ENCODE results near the gene EFNA5. TPM values are rescaled to one million over a fixed set of nuclear protein-coding genes. Genes with fewer than 3 reads are reported as not detected.

The EFNA5 gene
- total RNA-seq, 6 experiments from 2014 or later = 0.26 TPM; not detected in 5

DNA sequence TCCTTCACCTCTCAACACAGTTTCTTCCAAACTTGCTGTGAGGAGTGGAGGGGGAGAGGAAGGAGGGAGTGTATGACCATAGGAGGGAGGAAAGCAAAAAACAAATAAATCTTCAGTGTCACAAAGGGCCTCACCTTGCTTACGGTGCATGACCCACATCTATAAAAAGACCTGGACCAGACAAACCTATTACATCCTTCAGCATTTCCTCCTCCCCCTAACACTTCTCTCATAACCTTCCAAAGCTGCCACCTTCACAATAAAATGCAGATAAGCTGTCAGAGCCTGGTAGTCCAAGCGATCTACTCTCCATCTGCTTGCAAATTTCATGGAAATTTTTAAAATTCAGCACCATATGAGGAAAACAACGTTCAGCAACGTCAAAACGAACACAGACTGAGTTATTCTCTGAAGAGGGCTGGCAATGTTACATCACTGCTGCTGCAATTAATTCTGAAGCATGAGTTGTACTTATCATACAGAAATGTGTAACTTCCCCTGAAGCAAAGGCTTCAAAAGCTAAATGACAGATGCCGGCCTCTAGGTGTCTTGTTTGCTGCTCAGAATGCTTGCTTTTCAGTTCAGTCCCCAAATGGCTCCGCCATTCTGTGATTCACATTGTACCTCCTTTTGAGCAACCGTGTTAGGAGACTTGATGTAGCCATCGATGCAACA, 62.9 kb downstream of the EFNA5 start:
- no peak for DNase-seq
- H3K27ac Mint-ChIP-seq = no peak overlapping the region
- no peaks in the 10 kb centered on the region for H3K36me3 Mint-ChIP-seq (ENCODE audit: low read depth)
- no peak for TF ChIP-seq CTCF (IDR thresholded peaks at IDR 0.05)
- no peaks in the 10 kb centered on the region for H3K4me1 Mint-ChIP-seq (ENCODE audit: low read depth)
- peaks cover 4% of the 10 kb centered on the region for H3K9me3 Mint-ChIP-seq
- H3K4me3 Mint-ChIP-seq = no peak overlapping the region
- H3K27me3 Mint-ChIP-seq (ENCODE audit: insufficient read depth) = no peaks in the 10 kb centered on the region; the same call in 1 of the 2 replicates

DNA sequence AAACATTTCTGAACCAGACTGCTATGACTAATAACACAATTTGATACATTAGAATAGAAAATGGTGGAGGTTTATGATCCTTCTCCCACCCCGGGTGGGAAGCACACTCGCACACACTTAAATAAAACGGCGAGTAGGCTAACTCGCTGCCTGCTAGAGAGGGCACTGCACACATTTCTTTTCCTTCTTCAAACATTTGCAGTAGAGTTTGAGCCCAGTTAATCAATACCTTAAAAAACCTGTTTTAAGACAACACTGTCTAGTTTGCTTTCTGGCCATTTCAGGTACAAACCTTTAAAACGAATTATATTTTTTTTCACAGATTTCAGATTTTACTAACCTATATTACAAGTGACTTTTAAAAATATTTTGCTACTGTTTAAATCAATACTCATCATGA, 63.5 kb downstream of the EFNA5 start:
- no peak for TF ChIP-seq CTCF (IDR thresholded peaks at IDR 0.05)
- H3K27me3 Mint-ChIP-seq (ENCODE audit: insufficient read depth) = no peaks in the 10 kb centered on the region; the same call in 1 of the 2 replicates
- H3K36me3 Mint-ChIP-seq (ENCODE audit: low read depth) = no peaks in the 10 kb centered on the region
- H3K9me3 Mint-ChIP-seq = peaks cover 4% of the 10 kb centered on the region
- no peak for DNase-seq
- no peaks in the 10 kb centered on the region for H3K4me1 Mint-ChIP-seq (ENCODE audit: low read depth)
- H3K27ac Mint-ChIP-seq = no peak overlapping the region
- H3K4me3 Mint-ChIP-seq = no peak overlapping the region

- Mint-ChIP-seq H3K4me1 (ENCODE audit: low read depth) (no peaks in the 10 kb centered on the region), H3K4me3 (no peak overlapping the region), H3K9me3 (peaks cover 4% of the 10 kb centered on the region), H3K27ac (no peak overlapping the region), H3K36me3 (ENCODE audit: low read depth) (no peaks in the 10 kb centered on the region), H3K27me3 (ENCODE audit: insufficient read depth) (no peaks in the 10 kb centered on the region; the same call in 1 of the 2 replicates)
- no peak for TF ChIP-seq CTCF (IDR thresholded peaks at IDR 0.05)
- no peak for DNase-seq
Measured at GRCh38 chr5:107605596-107606125, 65.1 kb downstream of the EFNA5 start.

DNA sequence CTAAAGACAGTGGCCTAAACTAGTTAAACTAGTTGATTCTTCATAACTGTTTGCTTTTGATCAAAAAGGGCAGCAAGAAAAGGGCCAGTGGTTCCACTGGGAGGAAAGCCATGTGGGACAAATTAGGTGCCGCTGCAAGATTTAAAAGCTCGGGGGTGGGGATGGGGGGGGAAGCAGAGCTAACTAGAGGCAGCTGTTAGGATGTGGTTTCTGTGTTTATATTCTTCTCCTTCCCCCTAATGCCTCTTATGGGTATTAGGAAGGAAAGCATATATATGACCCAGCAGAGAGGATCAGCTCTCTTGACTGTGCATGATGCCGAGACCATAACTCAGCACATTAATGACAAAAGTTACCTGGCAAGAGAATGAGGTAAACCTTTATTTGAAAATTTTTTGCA, 65.7 kb downstream of the EFNA5 start:
- no peak for DNase-seq
- Mint-ChIP-seq H3K27me3 (ENCODE audit: insufficient read depth) (peaks cover 2% of the 10 kb centered on the region; the same call in 1 of the 2 replicates), H3K9me3 (peaks cover 4% of the 10 kb centered on the region), H3K36me3 (ENCODE audit: low read depth) (no peaks in the 10 kb centered on the region), H3K4me1 (ENCODE audit: low read depth) (no peaks in the 10 kb centered on the region), H3K4me3 (no peak overlapping the region), H3K27ac (no peak overlapping the region)
- TF ChIP-seq CTCF (IDR thresholded peaks at IDR 0.05) = no peak

DNA sequence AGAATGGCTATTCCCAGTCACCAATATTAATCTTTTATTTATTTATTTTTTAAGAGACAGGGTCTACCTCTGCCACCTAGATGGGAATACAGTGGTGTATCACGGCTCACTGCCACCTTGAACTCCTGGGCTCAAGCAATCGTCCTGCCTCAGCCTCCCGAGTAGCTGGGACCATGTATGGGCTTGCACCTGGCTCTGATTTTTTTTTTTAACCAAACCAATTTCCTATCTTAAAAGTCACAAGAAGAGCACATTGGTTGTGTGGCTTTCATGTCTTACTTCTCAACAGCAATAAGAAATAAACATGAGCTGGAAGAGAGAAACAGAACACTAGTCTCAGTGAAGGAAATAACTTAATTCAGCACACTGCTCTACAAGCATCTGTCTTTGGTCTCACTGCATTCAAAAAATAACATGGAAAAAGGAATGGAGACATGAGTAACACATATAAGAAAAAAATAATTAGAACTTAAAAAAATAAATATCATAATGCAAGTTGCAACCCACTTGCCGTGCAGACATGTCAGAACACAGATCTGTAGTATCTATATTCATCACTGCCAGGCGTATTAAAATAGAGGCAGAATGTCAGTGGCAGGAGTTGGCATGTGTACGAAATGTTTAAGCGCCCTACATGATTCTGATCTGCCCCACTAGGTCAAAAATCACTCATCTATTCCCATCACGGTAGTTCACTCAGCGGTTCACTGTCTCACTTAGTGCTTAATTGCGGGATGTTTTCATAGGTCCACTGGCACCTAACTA, 66.4 kb downstream of the EFNA5 start:
- no peak for TF ChIP-seq CTCF (IDR thresholded peaks at IDR 0.05)
- H3K27ac Mint-ChIP-seq = no peak overlapping the region
- peaks cover 2% of the 10 kb centered on the region; the same call in 1 of the 2 replicates for H3K27me3 Mint-ChIP-seq (ENCODE audit: insufficient read depth)
- H3K4me1 Mint-ChIP-seq (ENCODE audit: low read depth) = no peaks in the 10 kb centered on the region
- no peak overlapping the region for H3K4me3 Mint-ChIP-seq
- no peak for DNase-seq
- H3K9me3 Mint-ChIP-seq = peaks cover 4% of the 10 kb centered on the region
- H3K36me3 Mint-ChIP-seq (ENCODE audit: low read depth) = no peaks in the 10 kb centered on the region
